Uterus (tissue), 4 donors: ENCODE data around the gene TREM1. TPM values are rescaled to one million over a fixed set of nuclear protein-coding genes. Genes with fewer than 3 reads are reported as not detected.

Experiments
- DNase-seq, 2 donors: peaks; one replicate each; pipeline ENCODE4 v3.0.0-alpha.2; 2019 to 2020
- H3K27ac ChIP-seq, 2 donors: fragments of 200-600 bp; sonication (generic); 1 replicate in 1 of 2; 2 replicates in 1 of 2; pipeline ENCODE4 v1.5.1; 2016 to 2018
- H3K27me3 ChIP-seq, 2 donors: fragments of 200-600 bp; sonication (generic); one replicate each; pipeline ENCODE4 v1.5.1; 2018 to 2019; ENCODE audit warnings: control low read depth in 1 of 2
- H3K36me3 ChIP-seq, 2 donors: fragments of 200-600 bp; sonication (generic); one replicate each; pipeline ENCODE4 v1.5.1; 2019; ENCODE audit warnings: control low read depth in 1 of 2
- H3K4me1 ChIP-seq, 2 donors: fragments of 200-600 bp; sonication (generic); one replicate each; pipeline ENCODE4 v1.5.1; 2018 to 2019; ENCODE audit warnings: control low read depth in 1 of 2
- H3K4me3 ChIP-seq, 2 donors: fragments of 200-600 bp; sonication (generic); 1 replicate in 1 of 2; 2 replicates in 1 of 2; pipeline ENCODE4 v1.5.1; 2018 to 2019; ENCODE audit warnings: mild to moderate bottlenecking in 1 of 2
- H3K9me3 ChIP-seq, 2 donors: fragments of 200-600 bp; sonication (generic); one replicate each; pipeline ENCODE4 v1.5.1; 2019; ENCODE audit warnings: control low read depth in 1 of 2
- POLR2A ChIP-seq, 2 donors: fragments of 450-650 bp; IDR thresholded peaks; one replicate each; pipeline ENCODE4 v1.6.1; 2016; ENCODE audit warnings: antibody characterized with exemption in 2 of 2, mild to moderate bottlenecking in 1 of 2, moderate library complexity in 1 of 2
- intact Hi-C: fragments of 100-400 bp; cut with DNase I; formaldehyde crosslinking; loops from one replicate; pipeline ENCODE4 v1.15.1; 2023; ENCODE audit warnings: low total_unique reads
- total RNA-seq, 4 donors: library from RNA; depleted of rRNA in 3 of 4; stranded (reverse); fragments of >200 nt in 3 of 4; gene quantifications; one replicate each; pipeline versions ENCODE4 v1.1.0 to v1.2.4, GENCODE V29; 2014 to 2023
- TF ChIP-seq, protein P1 (sequence below), 4 experiments: fragments of 200-600 bp in 2 of 4; fragments of 450-650 bp in 2 of 4; sonication (generic) in 2 of 4; IDR thresholded peaks; one replicate each; pipeline ENCODE4 v1.5.1; 2016 to 2019; ENCODE audit warnings: antibody characterized with exemption in 4 of 4, mild to moderate bottlenecking in 2 of 4, moderate library complexity in 1 of 4
- donor health status: DM: yes; HTN: yes; CAD: no.

The TREM1 gene
- total RNA-seq, 4 donors from 2014 or later: 0.26 to 30.6 (median 1.1) TPM

DNA sequence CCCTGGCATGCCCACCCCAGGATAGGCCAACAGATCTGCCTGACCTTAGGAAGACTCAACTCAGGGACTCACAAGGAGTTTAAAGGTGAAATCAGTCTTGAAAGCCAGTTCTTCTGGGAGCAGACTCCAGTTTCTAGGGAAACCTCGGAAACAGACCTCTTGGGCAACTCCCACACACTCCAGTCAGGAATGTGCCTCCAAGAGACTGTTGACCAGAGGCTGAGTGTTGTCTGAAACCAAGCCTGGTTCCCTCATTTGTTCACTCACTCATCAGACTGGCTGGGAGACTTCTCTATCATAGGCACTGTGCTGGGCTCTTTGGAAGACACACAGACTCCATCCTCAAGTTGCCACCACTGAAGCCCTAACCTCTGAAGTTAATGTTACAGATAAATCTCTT, 1.8 kb downstream of the TREM1 start:
- Histone ChIP-seq H3K9me3 (no peaks in the 10 kb centered on the region), H3K27ac (no peak overlapping the region), H3K4me3 (no peak overlapping the region), H3K4me1 (no peaks in the 10 kb centered on the region), H3K36me3 (no peaks in the 10 kb centered on the region), H3K27me3 (no peaks in the 10 kb centered on the region)
- no peak for DNase-seq
- TF ChIP-seq, protein P1, sequence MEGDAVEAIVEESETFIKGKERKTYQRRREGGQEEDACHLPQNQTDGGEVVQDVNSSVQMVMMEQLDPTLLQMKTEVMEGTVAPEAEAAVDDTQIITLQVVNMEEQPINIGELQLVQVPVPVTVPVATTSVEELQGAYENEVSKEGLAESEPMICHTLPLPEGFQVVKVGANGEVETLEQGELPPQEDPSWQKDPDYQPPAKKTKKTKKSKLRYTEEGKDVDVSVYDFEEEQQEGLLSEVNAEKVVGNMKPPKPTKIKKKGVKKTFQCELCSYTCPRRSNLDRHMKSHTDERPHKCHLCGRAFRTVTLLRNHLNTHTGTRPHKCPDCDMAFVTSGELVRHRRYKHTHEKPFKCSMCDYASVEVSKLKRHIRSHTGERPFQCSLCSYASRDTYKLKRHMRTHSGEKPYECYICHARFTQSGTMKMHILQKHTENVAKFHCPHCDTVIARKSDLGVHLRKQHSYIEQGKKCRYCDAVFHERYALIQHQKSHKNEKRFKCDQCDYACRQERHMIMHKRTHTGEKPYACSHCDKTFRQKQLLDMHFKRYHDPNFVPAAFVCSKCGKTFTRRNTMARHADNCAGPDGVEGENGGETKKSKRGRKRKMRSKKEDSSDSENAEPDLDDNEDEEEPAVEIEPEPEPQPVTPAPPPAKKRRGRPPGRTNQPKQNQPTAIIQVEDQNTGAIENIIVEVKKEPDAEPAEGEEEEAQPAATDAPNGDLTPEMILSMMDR (IDR thresholded peaks at IDR 0.05): no peak
- intact Hi-C loops: no loop called here

DNA sequence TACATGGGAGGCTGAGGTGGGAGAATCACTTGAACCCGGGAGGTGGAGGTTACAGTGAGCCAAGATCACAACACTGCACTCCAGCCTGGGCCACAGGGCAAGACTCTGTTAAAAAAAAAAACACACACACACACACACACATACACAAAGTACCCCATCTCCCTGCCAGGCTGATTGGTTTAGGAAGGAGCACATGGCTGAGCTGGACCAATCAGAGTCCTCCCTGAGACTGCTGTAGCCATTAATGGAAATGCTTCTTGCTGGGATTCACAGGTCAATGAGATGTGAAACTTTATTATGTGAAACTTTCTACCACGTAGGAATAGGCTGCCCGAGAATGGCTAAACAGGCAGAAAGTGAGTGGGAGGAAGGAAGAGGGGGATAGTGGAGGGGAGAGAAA, 2.9 kb downstream of the TREM1 start:
- no peaks in the 10 kb centered on the region for H3K36me3 ChIP-seq
- no peak overlapping the region for H3K27ac ChIP-seq
- TF ChIP-seq, protein P1 (IDR thresholded peaks at IDR 0.05): no peak
- no peak for TF ChIP-seq POLR2A (IDR thresholded peaks at IDR 0.05)
- H3K4me3 ChIP-seq: no peak overlapping the region
- intact Hi-C loops: no loop called here
- no peaks in the 10 kb centered on the region for H3K27me3 ChIP-seq
- H3K4me1 ChIP-seq: no peaks in the 10 kb centered on the region
- no peaks in the 10 kb centered on the region for H3K9me3 ChIP-seq
- DNase-seq: no peak

DNA sequence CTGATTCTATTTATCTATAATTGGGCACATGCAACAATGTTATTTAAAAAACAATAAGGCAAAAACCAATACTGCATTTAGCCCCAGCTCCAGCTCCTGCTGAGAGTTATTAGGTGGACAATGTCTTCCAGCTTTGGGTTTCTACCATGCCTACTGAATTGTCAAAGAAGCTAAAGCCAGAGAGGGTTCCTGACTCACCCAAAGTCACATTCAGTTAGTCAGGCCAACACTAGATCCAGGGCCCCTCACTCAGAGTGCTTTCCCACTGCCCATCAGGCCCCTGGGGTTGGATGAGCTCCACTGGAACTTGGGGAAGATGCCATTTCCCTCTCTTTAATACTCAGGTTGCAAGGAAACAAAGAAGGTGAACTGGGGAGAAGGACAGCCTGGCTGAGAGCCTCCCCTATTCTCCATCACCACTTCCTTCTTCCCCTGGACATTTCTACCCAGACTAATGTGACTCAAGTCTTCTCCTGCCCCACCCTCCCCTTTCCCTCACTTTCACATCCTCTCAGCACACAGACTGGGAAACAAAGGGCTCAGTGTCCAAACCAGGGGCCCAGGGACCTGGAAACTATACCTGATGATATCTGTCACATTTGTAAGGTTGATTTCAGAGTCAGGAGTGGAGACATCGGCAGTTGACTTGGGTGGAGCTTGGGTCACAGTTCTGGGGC, 6.0 kb downstream of the TREM1 start:
- Histone ChIP-seq H3K9me3 (no peaks in the 10 kb centered on the region), H3K27me3 (no peaks in the 10 kb centered on the region), H3K4me3 (no peak overlapping the region), H3K27ac (no peak overlapping the region), H3K36me3 (no peaks in the 10 kb centered on the region), H3K4me1 (no peaks in the 10 kb centered on the region)
- TF ChIP-seq POLR2A (IDR thresholded peaks at IDR 0.05): no peak
- TF ChIP-seq, protein P1 (IDR thresholded peaks at IDR 0.05): no peak
- no peak for DNase-seq
- intact Hi-C loops: no loop called here

DNA sequence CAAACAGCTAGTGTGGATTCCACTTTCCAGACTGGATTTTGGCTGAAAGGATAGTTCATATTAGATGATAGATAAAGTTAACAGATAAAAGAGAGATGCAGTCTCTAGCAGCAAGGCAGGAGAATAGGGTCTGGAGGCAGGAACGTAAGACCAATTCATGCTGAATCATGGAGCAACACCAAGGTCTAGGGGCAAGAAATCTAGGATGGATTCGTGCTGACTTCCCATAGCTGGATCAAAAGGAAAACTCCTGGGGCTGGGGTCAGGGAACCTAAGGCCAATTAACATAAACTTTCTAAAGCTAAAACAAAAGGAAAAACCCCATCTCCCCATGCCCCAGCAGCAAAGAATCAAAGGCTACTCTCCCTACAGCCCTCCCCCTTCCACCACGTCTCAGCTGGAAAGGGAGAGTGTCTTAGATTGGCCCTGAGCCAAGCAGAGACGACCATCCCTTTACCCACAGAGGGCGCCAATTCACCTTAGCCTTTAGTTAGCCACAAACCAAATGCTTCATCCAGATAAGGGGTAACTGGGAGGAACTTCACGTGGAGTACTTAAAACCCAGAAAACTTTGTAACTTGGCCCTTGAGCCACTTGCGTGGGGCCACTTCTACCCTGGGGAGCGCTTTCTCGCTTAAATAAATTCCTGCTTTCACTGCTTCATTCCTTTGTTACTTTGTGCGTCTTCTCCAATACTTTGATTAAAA, 7.6 kb downstream of the TREM1 start:
- no peaks in the 10 kb centered on the region for H3K36me3 ChIP-seq
- no peaks in the 10 kb centered on the region for H3K4me1 ChIP-seq
- no peak for TF ChIP-seq POLR2A (IDR thresholded peaks at IDR 0.05)
- TF ChIP-seq, protein P1 (IDR thresholded peaks at IDR 0.05): peak in 2 of 4 experiments; percentile 18 to 39
- H3K27me3 ChIP-seq: no peaks in the 10 kb centered on the region
- DNase-seq: peak; percentile 39
- no peak overlapping the region for H3K4me3 ChIP-seq
- intact Hi-C loops: no loop called here
- no peaks in the 10 kb centered on the region for H3K9me3 ChIP-seq
- H3K27ac ChIP-seq: no peak overlapping the region

DNA sequence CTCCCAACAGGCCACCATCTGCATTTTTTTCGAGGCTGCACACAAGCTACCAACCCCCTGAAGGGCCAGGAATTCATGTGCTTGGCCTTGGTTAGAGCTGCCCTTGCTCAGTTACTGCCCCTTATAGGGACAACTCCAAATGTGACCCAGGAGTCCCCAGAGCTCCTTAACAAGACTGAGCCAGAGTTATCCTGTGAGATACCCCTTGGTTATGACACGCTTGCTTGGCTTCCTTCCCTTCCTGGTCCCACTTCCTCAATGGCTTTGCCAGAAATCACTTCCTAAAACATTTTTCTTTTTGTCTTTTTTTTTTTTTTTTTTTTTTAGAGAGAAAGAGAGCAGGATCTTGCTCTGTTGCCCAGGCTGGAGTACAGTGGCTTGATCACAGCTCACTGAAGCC, 8.9 kb downstream of the TREM1 start:
- H3K4me1 ChIP-seq: no peaks in the 10 kb centered on the region
- H3K27me3 ChIP-seq: no peaks in the 10 kb centered on the region
- no peak for TF ChIP-seq POLR2A (IDR thresholded peaks at IDR 0.05)
- TF ChIP-seq, protein P1 (IDR thresholded peaks at IDR 0.05): no peak
- no peaks in the 10 kb centered on the region for H3K9me3 ChIP-seq
- intact Hi-C loops: no loop called here
- no peak overlapping the region for H3K4me3 ChIP-seq
- no peak for DNase-seq
- no peaks in the 10 kb centered on the region for H3K36me3 ChIP-seq
- no peak overlapping the region for H3K27ac ChIP-seq
